Ovary (tissue), 9 donors: ENCODE measurements around the gene DUS3L. TPM values are rescaled to one million over a fixed set of nuclear protein-coding genes. Genes with fewer than 3 reads are reported as not detected.
A peak's percentile ranks its signal among the peaks of the same experiment; 100 is the strongest.

Source experiments
- DNase-seq, 5 donors: peaks; one replicate each; pipeline ENCODE4 v3.0.0-alpha.2; 2019 to 2020
- H3K27ac ChIP-seq, 2 donors: fragments of 200-600 bp; one replicate each; pipeline versions ENCODE4 v1.5.1 to v1.8.0; 2019 to 2022
- H3K27me3 ChIP-seq: fragments of 200-600 bp; one replicate; pipeline ENCODE4 v1.8.0; 2022
- H3K36me3 ChIP-seq: fragments of 200-600 bp; sonication (generic); one replicate; pipeline ENCODE4 v1.5.1; 2019
- H3K4me1 ChIP-seq: one replicate; pipeline ENCODE4 v1.8.1; 2013; ENCODE audit warnings: mild to moderate bottlenecking, moderate library complexity; ENCODE audit not compliant: insufficient read depth
- H3K4me3 ChIP-seq: fragments of 200-600 bp; sonication (generic); one replicate; pipeline ENCODE4 v1.5.1; 2017
- H3K9me3 ChIP-seq, 2 donors: fragments of 200-600 bp in 1 of 2; sonication (generic) in 1 of 2; one replicate each; pipeline versions ENCODE4 v1.5.1 to v1.8.1; 2013 to 2019; ENCODE audit warnings: mild to moderate bottlenecking in 1 of 2, moderate library complexity in 1 of 2
- EP300 ChIP-seq: sonication (generic); formaldehyde crosslinking; IDR thresholded peaks from one replicate; pipeline ENCODE4 v1.6.1; 2017; ENCODE audit warnings: antibody characterized with exemption
- POLR2A ChIP-seq: fragments of 450-650 bp; IDR thresholded peaks from one replicate; pipeline ENCODE4 v1.6.1; 2017; ENCODE audit warnings: antibody characterized with exemption, mild to moderate bottlenecking, moderate library complexity
- WGBS, 3 donors: extraction: QIAGEN DNeasy Blood & Tissue Kit in 1 of 3; methylation state at CpG; one replicate each; pipeline versions ENCODE4 v1.1.5 to v1.1.7; 2013 to 2017; 5-methylcytosine and 5-hydroxymethylcytosine counted together
- intact Hi-C, 4 donors: fragments of 100-400 bp; cut with DNase I; formaldehyde crosslinking; loops; one replicate each; pipeline versions ENCODE4 v1.11.0 to v1.15.1; 2022 to 2023
- polyA plus RNA-seq, 2 donors: library from polyadenylated mRNA; stranded (reverse); fragments of 200-250 nt in 1 of 2; fragments of 350-450 nt in 1 of 2; fragmentation: Illumina TruSeq in 1 of 2; extraction: RNeasy Lipid Tissue Mini Kit (QIAGEN cat#74804) in 1 of 2; gene quantifications; one replicate each; pipeline ENCODE4 v1.2.3, GENCODE V29; 2013 to 2014
- total RNA-seq, 7 donors: library from RNA; depleted of rRNA in 2 of 7; stranded (reverse); fragments of >200 nt in 2 of 7; fragmentation: NEBNext Ultra II Directional in 3 of 7; extraction: Animal tissue kit (Norgen Biotek cat#: 25700) in 3 of 7; gene quantifications; one replicate each; pipeline versions ENCODE4 v1.1.0 to v1.2.4, GENCODE V29; 2016 to 2023
- TF ChIP-seq, protein P1 (sequence below), 3 donors: fragments of 450-650 bp in 2 of 3; fragments of 200-600 bp in 1 of 3; IDR thresholded peaks; one replicate each; pipeline versions ENCODE4 v1.5.1 to v1.8.0; 2016 to 2022; ENCODE audit warnings: antibody characterized with exemption in 3 of 3, mild to moderate bottlenecking in 1 of 3
- donor health status: DM: no; HTN: no; CAD: no; lungs with moderate emphysema.
- donor health status: DM: no; HTN: no; CAD: no.
- donor health status: Bipolar disorder and iron deficiency.
- donor health status: DM: yes; HTN: yes; CAD: no.
- donor health status: DM: no; HTN: no; CAD: no.
- donor health status: DM: yes; HTN: yes; CAD: no.

DUS3L gene
- total and polyA plus RNA-seq, 9 donors, result 1.2 to 50.1 (median 39.7) TPM

DNA sequence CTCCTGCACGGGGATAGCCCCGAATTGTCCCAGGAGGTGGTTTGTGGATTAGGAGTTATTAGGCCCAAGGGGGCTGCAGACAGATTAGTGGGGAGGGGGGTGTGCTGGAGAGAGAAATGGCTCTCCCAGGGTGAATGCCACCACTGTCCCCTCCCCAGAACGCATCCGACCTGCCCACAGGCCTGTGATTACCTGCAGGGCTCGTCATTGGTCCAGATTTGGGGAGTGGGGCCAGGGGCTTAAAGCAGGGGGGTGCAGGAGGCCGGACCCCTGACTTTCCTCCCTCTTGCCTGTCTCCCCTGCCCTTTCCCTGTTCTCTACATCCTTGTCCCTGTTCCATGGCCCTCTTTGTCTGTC is 15.1 kb upstream of the DUS3L start:
- intact Hi-C loops, result loop anchor here in 1 of 4 donors (10.0 kb wide), 1 partner anchor 89 kb away; no protein-coding TSS in a partner anchor
- no peaks in the 10 kb centered on the region for H3K36me3 ChIP-seq
- no peak overlapping the region for H3K27ac ChIP-seq
- 28 to 44% (median 36%) methylated on average over 6 of the region's 6 CpGs for WGBS, 3 donors
- no peaks in the 10 kb centered on the region for H3K27me3 ChIP-seq
- peaks cover 2% of the 10 kb centered on the region for H3K4me1 ChIP-seq
- no peak for DNase-seq
- H3K4me3 ChIP-seq, result no peak overlapping the region
- H3K9me3 ChIP-seq, result no peaks in the 10 kb centered on the region
- TF ChIP-seq, protein P1, sequence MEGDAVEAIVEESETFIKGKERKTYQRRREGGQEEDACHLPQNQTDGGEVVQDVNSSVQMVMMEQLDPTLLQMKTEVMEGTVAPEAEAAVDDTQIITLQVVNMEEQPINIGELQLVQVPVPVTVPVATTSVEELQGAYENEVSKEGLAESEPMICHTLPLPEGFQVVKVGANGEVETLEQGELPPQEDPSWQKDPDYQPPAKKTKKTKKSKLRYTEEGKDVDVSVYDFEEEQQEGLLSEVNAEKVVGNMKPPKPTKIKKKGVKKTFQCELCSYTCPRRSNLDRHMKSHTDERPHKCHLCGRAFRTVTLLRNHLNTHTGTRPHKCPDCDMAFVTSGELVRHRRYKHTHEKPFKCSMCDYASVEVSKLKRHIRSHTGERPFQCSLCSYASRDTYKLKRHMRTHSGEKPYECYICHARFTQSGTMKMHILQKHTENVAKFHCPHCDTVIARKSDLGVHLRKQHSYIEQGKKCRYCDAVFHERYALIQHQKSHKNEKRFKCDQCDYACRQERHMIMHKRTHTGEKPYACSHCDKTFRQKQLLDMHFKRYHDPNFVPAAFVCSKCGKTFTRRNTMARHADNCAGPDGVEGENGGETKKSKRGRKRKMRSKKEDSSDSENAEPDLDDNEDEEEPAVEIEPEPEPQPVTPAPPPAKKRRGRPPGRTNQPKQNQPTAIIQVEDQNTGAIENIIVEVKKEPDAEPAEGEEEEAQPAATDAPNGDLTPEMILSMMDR (IDR thresholded peaks at IDR 0.05), result no peak
- TF ChIP-seq POLR2A (no peak), EP300 (no peak)

DNA sequence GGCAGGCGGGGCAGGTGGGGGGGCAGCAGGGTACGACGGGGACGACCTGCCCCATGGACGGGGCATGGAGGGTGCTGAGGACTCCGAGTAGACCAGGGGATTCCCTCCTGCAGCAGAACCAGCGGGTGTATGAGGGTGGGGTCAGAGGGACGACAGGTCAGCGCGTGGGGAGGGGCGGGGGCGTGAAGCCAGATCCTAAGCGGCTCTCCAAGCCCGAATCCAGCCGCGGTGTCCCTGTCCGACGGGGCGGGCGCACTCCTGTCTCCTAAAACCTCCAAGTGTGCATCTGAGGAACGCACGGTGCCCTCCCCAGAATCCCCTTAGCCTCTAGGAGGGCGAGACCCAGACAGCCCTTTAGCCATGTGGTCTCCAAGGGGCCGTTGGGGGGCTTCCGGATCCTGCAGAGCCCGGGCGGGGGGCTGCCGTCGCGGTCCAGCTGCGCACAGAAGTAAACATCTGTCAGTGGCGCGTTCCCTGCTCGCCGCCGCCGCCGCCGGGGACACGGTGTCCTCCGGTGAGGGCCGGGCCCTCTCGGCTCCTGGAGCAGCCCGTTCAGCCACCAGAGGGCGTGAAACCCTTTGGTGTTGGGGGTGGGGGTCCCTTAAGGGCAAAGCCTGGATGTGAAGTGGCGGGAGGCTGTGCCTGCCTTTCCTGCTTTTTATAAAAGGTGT is 14.6 kb upstream of the DUS3L start:
- no peak overlapping the region for H3K4me3 ChIP-seq
- intact Hi-C loops, result loop anchor here in 1 of 4 donors (10.0 kb wide), 1 partner anchor 89 kb away; no protein-coding TSS in a partner anchor

DNA sequence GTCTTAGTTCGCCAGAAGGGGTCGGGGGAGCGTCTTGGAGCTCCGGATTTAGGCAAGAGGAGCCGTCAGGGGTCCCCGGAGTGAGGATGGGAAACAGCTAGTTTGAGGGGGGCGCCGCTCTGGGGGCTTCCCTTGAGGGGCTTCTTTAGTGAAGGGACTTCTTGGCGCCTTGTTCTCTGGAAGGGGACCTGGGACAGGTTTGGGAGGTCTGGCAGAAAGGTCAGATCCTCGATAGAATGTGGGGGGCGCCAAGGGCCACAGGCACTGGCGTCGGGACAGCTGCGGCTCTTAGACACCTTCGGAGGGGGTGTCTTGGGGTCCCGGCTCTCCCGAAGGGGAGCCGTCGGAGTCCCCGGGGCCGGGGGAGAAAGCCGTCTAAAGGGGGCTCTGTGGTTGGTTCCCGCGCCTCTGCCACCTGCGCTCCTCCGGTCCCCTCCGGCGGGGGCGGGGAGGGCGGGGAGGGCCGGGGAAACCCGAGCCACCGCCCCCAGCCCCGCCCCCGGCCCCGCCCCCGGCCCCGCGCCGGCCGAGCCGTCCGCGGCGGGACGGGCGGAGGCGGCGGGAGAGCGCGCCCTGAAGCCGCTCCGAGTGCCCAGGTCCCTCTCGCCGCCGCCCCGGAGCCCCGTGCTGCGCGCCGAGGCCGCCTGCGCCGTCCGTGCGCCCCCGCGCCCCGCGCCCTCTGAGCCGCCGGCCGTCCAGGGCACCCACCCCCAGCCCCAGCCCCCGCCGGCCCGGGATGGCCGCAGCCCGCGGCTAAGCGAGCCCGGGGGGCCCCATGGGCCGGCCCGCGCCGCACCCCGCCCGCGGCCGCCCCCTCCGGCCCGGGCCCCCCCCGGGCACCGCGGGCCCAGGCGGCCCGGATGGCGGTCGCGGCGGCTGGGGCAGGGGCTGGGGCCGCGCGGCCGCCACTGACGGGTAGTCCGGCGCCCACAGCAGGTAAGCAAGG is 13.8 kb upstream of the DUS3L start, which contains the start of gene NRTN:
NRTN (plus strand) TSS at position 552 of the 946 bp plus-strand sequence. CDS start 19,099 bp downstream, outside the sequence.
- no peak within 1 kb of the TSS for H3K4me3 ChIP-seq
- H3K4me1 ChIP-seq, result peaks cover 2% of the 10 kb centered on the region
- TF ChIP-seq POLR2A, result no peak
- no peak for TF ChIP-seq EP300
- TF ChIP-seq, protein P1 (IDR thresholded peaks at IDR 0.05), result no peak
- H3K9me3 ChIP-seq, result no peaks in the 10 kb centered on the region
- no peaks in the 10 kb centered on the region for H3K27me3 ChIP-seq
- intact Hi-C loops, result loop anchor here in 2 of 4 donors (5.0 to 10.0 kb wide), 2 partner anchors 88 to 90 kb away; no protein-coding TSS in a partner anchor
- no peaks in the 10 kb centered on the region for H3K36me3 ChIP-seq
- no peak within 1 kb of the TSS for H3K27ac ChIP-seq
- peak in 1 of 5 donors; percentile 34 for DNase-seq
- WGBS, 3 donors, result 1 to 3% (median 2%) methylated on average over 33 to 87 of the region's 107 CpGs

More for the DNA sequence above, 14.6 kb upstream of the DUS3L start:
- peak in 3 of 5 donors; percentile 36 to 63 (median 36) for DNase-seq
- 2 to 4% (median 3%) methylated on average over 18 to 46 of the region's 46 CpGs for WGBS, 3 donors
- H3K27me3 ChIP-seq, result no peaks in the 10 kb centered on the region
- TF ChIP-seq, protein P1 (IDR thresholded peaks at IDR 0.05), result peak in 1 of 3 donors; percentile 33
- no peak for TF ChIP-seq POLR2A
- H3K27ac ChIP-seq, result no peak overlapping the region
- no peaks in the 10 kb centered on the region for H3K36me3 ChIP-seq
- H3K9me3 ChIP-seq, result no peaks in the 10 kb centered on the region
- peaks cover 2% of the 10 kb centered on the region for H3K4me1 ChIP-seq

DNA sequence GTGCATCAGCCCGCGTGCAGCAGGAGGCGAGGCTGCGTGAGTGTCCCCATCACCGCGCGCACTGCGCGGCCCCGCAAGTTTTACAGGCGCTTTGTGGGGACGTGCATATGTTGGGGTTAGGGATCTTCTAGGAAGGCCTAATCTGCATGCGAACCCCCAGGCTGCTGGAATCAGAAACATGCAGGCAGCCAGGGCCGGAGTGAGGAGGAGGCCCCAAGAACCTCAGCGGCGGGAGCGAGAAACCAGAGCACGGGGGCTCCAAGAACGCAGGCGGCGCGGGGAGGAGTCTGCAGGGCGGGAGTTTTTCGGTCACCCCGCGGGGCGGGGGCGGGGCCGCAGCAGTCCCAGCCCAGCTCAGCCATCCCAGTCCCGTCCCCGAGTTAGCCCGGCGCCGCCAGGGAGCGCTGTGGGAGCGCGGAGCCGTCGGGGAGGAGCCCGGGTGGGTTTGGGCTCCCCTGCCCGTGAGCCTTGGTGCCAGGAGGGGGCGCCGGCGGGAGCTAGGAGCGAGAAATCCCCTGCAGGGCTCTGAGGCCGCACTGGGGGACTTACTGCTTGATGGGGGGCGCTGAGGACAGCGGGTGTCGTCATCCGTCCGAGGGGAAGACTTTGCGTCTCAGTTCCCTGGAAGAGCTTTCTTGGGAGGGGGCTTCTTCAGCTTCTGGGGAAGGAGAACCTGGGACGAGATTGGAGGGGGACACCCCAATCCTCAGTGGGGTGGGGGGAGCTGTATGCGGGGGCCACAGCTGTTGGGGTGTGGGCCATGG is 13.0 kb upstream of the DUS3L start:
- Histone ChIP-seq H3K4me1 (peaks cover 8% of the 10 kb centered on the region), H3K9me3 (no peaks in the 10 kb centered on the region), H3K27me3 (no peaks in the 10 kb centered on the region), H3K36me3 (no peaks in the 10 kb centered on the region), H3K4me3 (no peak overlapping the region), H3K27ac (no peak overlapping the region)
- DNase-seq, result peak; percentile 46 to 85 (median 68)
- TF ChIP-seq, protein P1 (IDR thresholded peaks at IDR 0.05), result peak; percentile 35 to 57 (median 48)
- no peak for TF ChIP-seq POLR2A
- no peak for TF ChIP-seq EP300
- intact Hi-C loops, result loop anchor here in 2 of 4 donors (5.0 to 10.0 kb wide), 2 partner anchors 88 to 91 kb away; no protein-coding TSS in a partner anchor
- WGBS, 3 donors, result 1 to 2% (median 2%) methylated on average over 39 to 54 of the region's 54 CpGs
